SKM-1 treated with dmso at 0.1 percent for 144 hours (cell line): ENCODE measurements around the gene GBP2.

Source experiments
- DNase-seq: peaks from one replicate; lab custom pipeline; 2025; ENCODE audit not compliant: unreplicated experiment; lab: John Stamatoyannopoulos, UW

The GBP2 gene, protein sequence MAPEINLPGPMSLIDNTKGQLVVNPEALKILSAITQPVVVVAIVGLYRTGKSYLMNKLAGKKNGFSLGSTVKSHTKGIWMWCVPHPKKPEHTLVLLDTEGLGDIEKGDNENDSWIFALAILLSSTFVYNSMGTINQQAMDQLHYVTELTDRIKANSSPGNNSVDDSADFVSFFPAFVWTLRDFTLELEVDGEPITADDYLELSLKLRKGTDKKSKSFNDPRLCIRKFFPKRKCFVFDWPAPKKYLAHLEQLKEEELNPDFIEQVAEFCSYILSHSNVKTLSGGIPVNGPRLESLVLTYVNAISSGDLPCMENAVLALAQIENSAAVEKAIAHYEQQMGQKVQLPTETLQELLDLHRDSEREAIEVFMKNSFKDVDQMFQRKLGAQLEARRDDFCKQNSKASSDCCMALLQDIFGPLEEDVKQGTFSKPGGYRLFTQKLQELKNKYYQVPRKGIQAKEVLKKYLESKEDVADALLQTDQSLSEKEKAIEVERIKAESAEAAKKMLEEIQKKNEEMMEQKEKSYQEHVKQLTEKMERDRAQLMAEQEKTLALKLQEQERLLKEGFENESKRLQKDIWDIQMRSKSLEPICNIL

DNA sequence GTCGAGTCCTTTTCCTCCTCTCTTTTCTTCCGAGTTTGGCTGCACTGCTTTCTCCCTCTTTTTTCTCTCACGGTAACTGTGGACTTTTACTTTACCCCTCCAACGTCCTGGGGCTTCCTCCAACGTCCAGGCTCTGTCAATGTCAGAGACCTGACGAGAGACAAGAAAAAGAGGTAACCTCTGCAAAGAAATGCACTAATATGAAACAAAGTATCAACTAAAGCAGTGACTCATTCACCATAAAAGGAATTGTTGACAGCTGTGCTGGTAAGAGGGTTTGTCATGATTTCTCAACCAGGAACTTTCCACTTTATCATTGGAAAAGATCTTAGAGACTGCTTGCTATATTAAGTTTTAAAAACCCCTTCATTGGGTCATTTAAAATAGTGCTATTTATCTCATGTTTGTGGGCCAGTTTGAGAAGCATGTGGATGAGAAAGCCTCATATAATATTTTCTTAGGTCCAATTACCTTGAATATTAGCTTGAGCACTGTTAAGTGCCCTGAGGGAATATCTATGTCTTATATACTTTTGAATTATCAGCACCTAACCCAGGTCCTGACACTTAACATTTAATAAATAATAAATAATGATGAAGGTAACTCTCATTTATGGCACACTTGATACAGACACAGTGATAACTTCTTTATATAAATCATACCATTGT, at the start of gene GBP2:
Gene GBP2 (minus strand): TSS at position 202 of the 668 bp plus-strand sequence. CDS start 4,148 bp downstream, outside the sequence.
- peak; percentile 33 for DNase-seq

DNA sequence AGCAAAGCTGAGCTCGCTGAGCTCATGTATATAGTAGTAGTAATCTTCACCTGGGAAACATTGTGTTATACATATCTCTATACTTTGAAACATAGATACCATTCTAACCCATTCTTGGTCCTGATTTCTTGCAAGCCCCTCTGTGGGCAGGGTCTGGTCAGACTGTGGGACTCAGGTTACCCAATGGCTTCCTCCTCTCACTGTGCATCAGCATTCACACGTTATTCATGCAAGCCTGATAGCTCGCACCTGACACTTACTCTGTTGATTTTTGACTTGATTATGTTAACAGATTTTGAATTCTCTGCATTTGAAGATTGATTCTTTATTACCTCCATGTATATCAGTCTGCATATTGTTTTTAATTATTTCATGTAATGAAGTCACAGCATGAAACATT, 48.6 kb upstream of the GBP2 start:
- no peak for DNase-seq

DNA sequence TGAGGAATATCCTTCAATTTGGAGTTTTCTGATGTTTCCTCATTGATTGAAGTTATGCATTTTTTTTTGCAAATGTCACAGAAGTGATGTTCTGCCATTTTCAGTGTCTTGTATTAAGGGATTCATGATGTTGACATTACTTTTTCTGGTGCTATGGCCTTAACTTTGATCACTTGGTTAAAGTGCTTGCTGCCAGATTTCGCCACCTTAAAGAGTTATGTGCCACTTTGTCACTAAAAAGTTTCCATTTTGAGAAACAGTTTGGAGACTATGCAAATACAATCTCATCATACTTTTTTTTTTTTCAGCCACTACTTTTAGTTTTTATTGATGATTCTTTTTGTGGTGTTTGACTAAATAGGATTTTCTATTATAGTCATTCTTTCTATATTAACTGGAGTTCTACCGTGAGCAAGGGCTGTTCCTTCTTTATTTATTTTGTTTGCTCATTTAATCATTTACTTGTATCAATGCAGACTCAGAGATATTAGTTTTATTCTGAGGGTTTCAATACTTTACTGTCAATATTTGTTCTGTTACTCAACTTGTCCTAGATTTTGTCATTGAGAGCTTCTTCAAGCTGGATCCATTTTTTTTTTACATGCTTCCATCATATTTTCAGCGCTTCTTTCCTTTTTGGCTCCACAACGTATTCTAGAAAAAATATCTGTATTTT, 46.7 kb upstream of the GBP2 start:
- no peak for DNase-seq

DNA sequence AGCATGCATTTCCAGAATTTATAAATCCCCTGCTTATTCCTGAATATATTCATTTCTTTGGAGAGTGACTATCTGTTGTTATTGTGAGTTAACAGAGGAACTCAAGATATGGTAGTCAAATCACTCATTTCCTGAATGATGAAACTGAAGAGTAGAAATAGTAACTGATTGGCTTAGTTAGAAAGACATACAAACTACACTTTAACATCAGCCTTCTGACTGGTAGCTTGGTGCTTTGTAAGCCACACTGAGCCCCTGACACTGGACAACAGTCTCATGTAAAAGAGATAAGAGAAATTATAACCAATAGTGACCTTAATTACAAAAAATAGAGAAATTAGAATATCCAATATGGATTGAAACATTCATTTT, 45.1 kb upstream of the GBP2 start:
- DNase-seq, result no peak

DNA sequence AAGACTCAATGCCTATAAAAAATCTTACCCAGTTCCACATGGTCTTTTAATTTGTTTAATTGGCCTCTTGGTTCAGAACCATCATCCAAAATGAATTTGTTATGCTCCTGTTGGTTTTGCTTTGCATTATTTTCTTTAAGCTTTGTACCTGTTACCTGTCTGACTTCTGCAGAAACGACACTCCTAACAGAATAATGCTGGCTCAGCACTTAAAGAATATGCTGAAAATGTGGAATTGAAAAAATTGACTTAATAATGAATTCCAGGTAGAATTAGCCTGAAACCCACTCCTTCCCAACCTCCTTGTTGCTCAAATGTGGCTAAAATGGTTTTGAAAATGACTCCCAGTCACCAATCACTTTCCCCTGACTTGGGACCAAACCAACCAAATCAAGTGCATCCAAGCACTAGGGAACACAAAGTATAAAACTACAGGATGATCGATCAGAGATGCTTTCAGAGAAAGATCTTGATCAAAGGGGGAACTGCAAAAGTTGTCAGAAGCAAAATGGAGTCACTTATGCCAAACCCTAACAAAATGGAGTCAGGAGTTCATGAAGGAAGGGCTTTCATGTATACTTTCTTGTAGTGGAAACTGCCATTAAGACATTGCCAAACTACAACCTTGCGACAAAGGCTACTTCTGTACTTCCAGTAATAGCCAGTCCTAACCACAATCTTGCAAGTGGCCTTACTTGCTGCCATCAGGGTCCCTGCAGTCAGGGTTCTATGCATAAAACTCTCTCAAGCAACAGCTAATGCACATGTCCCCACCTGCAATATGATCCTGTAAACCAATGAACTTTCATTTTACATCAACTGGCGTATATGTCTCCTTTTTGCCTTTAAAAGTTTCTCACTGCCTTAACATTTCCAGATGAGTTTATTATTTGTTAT, 44.5 kb upstream of the GBP2 start:
- DNase-seq, result no peak

DNA sequence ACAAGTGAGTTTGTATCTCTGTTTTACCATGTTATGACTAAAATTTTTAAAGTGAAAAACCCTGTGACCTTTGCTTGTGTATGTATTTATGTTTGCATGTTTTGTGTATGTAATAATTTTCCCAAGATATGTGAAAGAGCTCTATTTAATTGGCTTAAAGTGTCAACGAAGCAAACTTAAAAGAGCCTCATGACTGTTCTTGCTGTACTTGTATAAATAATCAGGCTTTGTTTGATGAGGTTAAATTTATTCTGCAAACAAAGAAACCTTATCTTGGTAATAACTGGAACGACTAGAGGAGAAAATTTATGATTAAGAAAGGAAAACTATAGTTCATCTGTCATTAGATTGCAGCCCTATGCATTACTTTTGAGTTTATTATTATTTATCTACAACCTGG, 43.3 kb upstream of the GBP2 start:
- DNase-seq, result no peak

DNA sequence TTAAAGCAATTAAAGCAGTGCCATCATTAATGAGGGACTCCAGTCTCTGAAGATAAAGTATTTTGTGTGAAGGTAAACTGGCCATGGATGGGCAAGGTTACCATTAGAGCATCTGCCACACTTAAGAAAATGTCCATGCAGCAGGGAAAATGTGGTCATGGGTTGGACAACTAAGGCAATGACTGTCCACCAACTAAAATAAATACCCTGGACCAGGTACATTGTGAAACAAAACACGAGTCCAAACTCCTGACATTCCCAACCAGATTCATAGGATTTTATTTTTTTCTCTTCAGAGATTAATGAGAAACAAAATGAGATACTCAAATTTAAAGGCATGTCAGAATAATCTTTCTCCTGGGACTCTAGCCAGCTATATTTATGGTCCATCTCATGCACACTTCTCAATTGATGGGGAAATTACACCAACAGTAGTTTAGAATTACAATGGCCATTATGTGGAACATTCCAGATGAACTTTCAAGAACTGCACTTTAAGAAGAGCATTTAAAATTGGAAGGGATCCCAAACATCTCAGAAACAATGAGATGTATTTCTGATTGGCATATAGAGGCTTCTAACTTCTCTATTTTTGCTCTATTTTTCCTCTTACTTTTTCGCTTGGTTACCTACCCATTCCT, 41.8 kb upstream of the GBP2 start:
- DNase-seq, result no peak

DNA sequence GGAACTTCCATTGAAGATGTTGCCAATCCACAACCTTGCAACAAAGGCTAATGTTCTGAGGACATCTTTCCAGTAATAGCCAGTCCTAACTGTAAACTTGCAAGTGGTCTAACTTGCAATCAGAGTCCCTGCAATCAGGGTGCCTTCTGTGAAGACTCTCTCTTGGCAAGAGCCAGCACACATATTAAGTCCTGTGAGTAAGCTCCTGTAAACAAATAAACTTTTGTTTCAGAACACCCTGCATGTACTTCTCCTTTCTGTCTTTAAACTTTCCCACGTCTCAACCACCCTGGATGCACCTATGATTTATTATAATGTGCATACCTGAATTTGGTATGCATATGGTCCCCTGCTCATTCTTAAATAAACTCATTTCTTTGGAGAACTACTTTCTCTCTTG, 40.8 kb upstream of the GBP2 start:
- DNase-seq, result no peak

DNA sequence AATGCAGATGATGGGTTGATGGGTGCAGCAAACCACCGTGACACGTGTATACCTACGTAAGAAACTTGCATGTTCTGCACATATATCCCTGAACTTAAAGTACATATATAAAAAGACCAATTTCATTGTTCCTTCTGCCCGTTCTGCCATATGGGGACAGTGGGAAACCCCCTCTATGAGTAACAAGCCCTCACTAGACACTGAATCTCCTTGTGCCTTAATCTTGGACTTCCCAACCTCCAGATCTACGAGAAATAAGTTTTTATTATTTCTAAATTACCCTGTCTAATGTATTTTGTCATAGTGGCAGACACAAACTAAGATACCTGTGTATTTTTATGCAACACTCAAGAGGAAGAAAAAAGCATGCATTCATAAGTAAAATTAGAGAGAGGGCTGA, 39.9 kb upstream of the GBP2 start:
- no peak for DNase-seq

DNA sequence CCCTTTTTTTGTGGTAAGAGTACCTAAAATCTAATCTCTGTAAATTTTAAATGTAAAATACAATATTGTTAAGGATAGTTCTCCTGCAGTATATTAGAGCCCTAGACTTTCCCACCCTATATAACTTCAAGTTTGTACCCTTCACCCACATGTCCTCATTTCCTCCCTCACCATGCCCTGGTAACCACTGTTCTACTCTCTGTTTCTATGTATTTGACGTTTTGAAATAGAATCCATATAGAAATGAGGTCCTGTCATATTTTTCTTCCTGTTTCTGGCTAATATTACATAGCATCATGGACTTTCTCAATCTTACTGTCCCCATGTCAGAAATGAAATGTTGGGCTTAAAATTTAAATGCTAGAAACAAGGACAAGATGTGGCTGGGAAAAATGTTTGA, 25.1 kb upstream of the GBP2 start:
- DNase-seq, result no peak

DNA sequence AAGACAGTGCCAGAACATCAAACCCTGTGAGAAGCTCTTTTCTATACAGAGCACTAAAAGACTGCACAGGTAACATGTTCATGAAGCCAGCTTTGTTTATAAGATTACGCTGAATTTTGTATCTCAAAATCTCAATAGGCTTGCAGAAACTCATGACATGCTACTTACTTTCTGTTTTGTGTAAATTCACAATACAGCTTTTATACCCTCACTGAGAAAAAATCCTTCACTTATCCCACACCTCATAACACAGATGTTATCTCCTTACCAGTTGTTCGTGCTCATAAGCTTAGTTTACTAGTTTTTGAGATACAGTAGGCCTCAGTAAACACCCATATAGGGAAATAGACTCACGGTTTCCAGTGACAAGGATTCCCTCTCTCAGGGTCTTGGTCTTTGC, 24.1 kb upstream of the GBP2 start:
- no peak for DNase-seq

DNA sequence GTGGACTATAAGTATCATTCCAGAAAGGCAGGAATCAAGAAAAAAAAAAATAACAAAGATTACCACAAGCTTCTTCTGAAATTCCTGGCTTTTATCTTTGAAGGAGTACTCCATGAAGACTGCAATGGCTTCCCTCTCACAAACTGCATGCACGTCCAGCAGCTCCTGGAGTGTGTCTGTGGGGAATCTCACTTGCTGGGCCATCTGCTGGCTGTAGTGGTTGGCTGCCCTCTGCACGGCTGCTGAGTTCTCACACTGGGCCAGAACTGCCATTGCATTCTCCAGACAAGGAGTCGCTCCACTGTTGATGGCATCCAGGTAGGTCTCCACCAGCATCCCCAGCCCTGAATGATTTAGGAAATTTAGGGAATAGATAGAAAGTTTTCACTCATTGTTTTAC, 23.3 kb upstream of the GBP2 start:
- DNase-seq, result no peak

DNA sequence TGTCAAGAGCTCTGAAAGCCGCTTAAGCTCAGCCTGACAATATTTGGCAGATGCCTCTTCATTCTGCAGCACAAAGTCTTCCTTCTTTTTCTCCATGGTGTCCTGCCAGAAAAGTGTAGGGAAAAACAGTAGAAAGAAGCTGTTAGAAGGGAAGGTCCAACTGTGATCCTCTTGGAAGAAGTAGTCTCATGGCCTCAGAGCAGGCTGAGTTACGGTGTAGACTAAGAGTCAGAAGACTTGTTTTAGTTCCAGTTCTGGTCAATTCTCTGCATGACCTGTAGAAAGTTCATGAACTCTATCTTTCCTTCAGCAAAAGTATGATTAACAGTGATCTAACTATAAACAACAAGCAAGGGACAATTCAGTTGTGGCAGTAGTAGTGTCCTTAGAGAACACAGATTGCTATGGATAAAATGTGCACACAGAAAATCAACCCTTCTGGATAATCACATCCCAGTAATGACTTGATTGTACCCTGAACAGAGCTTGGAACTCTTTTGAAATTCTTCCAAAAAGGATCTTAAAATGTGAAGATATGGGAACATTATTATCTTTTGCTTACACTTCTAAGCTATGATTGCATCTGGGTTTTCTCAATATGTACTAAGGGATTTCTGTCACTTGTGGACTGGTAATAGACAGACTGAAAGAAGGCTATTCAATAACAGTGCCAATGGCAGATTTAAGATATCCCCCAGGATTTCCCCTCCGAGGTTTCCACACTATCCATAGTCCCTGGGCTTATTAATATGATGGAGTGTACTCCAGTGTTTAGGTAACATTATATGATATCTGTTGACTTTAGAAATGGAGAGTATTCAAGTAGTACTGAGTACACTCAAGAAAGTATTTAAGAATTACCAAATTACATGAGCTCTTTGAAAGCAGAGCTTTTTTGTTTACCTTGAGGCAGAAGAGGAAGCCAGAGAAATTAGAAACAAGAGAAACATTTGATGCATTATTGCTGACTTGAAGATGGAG, 22.1 kb upstream of the GBP2 start:
- DNase-seq, result no peak

DNA sequence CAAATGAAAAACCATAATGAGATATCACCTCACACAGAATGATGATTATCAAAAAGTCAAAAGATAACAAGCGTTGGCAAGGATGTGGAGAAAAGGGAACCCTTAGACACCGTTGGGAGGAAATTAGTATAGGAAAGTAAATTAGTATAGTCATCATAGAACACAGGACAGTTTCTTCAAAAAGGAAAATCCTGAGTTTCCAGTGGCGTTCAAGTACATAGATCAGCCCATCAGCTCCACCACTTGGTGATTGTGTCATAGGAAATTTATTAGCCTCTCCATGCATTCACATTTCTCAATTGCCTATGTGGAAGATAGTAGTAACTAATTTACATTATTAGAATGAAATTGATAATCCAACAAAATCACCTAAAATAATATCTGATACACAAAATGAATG, 20.8 kb upstream of the GBP2 start:
- DNase-seq, result no peak

DNA sequence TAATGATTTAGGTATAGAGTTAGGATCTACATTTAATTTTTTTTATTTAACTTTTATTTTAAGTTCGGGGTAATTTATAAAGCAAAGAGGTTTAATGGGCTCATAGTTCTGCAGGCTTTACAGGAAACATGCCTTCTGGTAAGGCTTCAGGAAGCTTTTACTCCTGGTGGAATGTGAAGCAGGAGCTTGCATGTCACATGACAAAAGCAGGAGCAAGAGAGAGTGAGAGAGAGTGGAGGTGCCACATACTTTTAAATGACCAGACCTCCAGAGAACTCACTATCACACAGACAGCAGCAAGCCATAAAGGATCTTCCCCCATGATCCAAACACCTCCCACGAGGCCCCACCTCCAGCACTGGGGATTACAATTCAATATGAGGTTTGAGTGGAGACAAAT, 17.6 kb upstream of the GBP2 start:
- DNase-seq, result no peak

DNA sequence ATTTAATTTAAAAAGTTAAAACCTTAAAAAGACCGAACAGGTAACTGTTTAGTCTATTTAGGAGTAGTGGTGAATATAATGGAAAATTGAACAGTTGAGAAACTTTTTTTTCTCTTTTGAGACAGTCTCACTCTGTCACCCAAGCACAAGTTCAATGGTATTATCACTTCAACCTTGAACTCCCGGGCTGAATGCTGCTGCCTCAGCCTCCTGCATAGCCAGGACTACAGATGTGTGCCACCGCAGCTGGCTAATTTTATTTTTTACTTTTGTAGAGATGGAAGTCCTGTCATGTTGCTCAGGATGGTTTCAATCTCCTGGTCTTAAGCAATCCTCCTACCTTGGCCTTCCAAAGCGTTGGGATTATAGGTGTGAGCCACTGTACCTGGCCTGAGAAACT, 16.2 kb upstream of the GBP2 start:
- no peak for DNase-seq

DNA sequence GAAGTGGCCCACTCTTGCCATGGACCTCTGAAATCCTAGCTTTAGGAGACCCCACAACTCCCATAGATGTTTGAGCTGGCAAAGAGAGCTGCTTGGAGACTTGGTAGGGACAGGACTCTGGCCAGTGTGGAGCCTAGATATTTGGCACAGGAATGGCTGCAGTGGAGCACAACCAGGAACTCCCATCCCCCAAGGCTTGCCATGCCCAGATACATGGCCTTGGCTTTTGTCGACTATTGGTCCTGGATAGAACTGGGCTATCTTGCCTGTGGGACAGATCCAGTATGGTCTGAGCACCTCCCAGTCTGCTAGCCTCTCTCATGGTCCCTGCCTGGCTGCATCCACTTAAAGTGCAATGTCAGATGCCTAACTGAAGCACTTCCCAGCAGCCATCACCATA, 7.8 kb upstream of the GBP2 start:
- DNase-seq, result no peak

DNA sequence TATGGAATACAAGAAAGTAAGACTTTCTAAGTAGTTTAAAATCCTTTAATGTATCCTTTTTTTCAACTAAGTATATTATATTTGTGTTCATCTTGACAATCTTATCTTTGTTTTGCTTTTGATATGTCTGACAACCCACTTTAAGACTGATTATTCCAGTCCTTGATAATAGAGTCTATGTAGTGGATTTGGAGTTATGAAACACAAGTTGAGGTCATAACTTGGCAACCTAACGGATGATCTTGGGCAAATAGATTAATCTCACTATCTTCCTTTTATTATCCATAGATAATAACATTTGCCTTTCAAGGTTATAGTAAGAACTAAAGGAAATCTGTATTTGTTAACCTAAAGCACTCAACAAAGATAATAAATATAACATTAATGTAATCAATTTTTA, 4.8 kb upstream of the GBP2 start:
- DNase-seq, result no peak

DNA sequence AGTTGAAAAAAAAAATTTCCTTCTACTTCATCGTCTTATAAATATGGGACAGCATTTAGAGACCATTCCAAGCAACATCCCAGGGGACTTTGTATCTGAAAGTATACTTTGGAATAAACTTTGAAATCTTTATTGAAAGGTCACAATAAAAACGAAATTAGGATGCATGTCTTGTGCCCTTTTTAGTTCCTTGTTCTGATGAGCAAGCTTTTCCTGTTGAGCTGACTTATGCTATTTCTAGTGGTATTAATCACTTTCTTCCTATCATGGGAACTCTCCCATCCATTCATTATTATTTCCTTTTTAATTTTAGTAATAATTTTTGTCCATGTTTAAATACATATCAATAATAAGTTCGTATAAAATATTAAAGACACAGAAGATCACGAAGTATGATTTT, 4.0 kb upstream of the GBP2 start:
- no peak for DNase-seq
